HEK293T (cell line): ENCODE measurements around the gene CTNNA1.

Source experiments
- CTCF ChIA-PET: fragments of 350-600 bp; formaldehyde crosslinking; extraction: SDS; loops from one replicate; lab custom pipeline; 2021; ENCODE audit warnings: antibody characterized with exemption, inconsistent platforms; lab: Yijun Ruan, JAX
- POLR2A ChIA-PET: fragments of 350-600 bp; formaldehyde crosslinking; extraction: SDS; loops from one replicate; lab custom pipeline; 2020; ENCODE audit warnings: antibody characterized with exemption, inconsistent platforms; lab: Yijun Ruan, JAX
- DNase-seq: peaks from one replicate; pipeline ENCODE4 v3.0.0; 2012; ENCODE audit warnings: mixed read lengths; ENCODE audit errors: extremely low spot score
- ARNT ChIP-seq: fragments of 450-650 bp; IDR thresholded peaks from 2 replicates; pipeline ENCODE4 v1.6.1; 2017; ENCODE audit warnings: mild to moderate bottlenecking
- BHLHE40 ChIP-seq: fragments of 450-650 bp; IDR thresholded peaks from 2 replicates; pipeline ENCODE4 v1.6.1; 2016; ENCODE audit warnings: mild to moderate bottlenecking, moderate library complexity, borderline replicate concordance
- CTBP1 ChIP-seq: fragments of 450-650 bp; IDR thresholded peaks from 2 replicates; pipeline ENCODE4 v1.6.1; 2016; ENCODE audit warnings: borderline replicate concordance
- ELF4 ChIP-seq: fragments of 450-650 bp; IDR thresholded peaks from 2 replicates; pipeline ENCODE4 v1.6.1; 2017; ENCODE audit warnings: antibody characterized with exemption
- FOXA1 ChIP-seq: fragments of 450-650 bp; IDR thresholded peaks from 2 replicates; pipeline ENCODE4 v1.6.1; 2016; ENCODE audit warnings: mild to moderate bottlenecking
- FOXK2 ChIP-seq: fragments of 450-650 bp; IDR thresholded peaks from 2 replicates; pipeline ENCODE4 v1.6.1; 2016; ENCODE audit warnings: mild to moderate bottlenecking
- FOXM1 ChIP-seq: fragments of 450-650 bp; IDR thresholded peaks from 2 replicates; pipeline ENCODE4 v1.6.1; 2017; ENCODE audit warnings: mild to moderate bottlenecking, borderline replicate concordance
- HDGF ChIP-seq: fragments of 450-650 bp; IDR thresholded peaks from 2 replicates; pipeline ENCODE4 v1.6.1; 2017; ENCODE audit warnings: antibody characterized with exemption, borderline replicate concordance
- L3MBTL2 ChIP-seq: fragments of 450-650 bp; conservative IDR thresholded peaks from 2 replicates; pipeline ENCODE4 v1.6.1; 2016; ENCODE audit warnings: mild to moderate bottlenecking
- LEF1 ChIP-seq: fragments of 450-650 bp; IDR thresholded peaks from 2 replicates; pipeline ENCODE4 v1.6.1; 2017; ENCODE audit warnings: mild to moderate bottlenecking, borderline replicate concordance
- NFRKB ChIP-seq: fragments of 450-650 bp; IDR thresholded peaks from 2 replicates; pipeline ENCODE4 v1.6.1; 2016; ENCODE audit warnings: mild to moderate bottlenecking, moderate library complexity
- PKNOX1 ChIP-seq: fragments of 450-650 bp; IDR thresholded peaks from 2 replicates; pipeline ENCODE4 v1.6.1; 2016
- SP1 ChIP-seq: fragments of 450-650 bp; IDR thresholded peaks from 2 replicates; pipeline ENCODE4 v1.6.1; 2017
- SUZ12 ChIP-seq: fragments of 450-650 bp; IDR thresholded peaks from 2 replicates; pipeline ENCODE4 v1.6.1; 2016; ENCODE audit warnings: mild to moderate bottlenecking
- TARDBP ChIP-seq: fragments of 450-650 bp; IDR thresholded peaks from 2 replicates; pipeline ENCODE4 v1.6.1; 2016
- ZNF384 ChIP-seq: fragments of 450-650 bp; IDR thresholded peaks from 2 replicates; pipeline ENCODE4 v1.6.1; 2016

Gene CTNNA1

GRCh38 chr5:138937392-138938387 lies 184.5 kb downstream of the CTNNA1 start:
- POLR2A ChIA-PET = no interaction called here
- TF ChIP-seq ZNF384 (no peak), FOXK2 (no peak), ARNT (no peak), HDGF (no peak), ELF4 (no peak), FOXA1 (no peak), CTBP1 (no peak), TARDBP (no peak), SUZ12 (no peak), BHLHE40 (no peak), NFRKB (no peak), SP1 (no peak), PKNOX1 (no peak)
- CTCF ChIA-PET = no interaction called here
- no peak for DNase-seq

- CTCF ChIA-PET = no interaction called here
Observed at GRCh38 chr5:138938526-138938925, 185.3 kb downstream of the CTNNA1 start.

GRCh38 chr5:138942066-138942465 lies 188.8 kb downstream of the CTNNA1 start:
- CTCF ChIA-PET = no interaction called here
- TF ChIP-seq L3MBTL2 (no peak), PKNOX1 (no peak), TARDBP (no peak), SP1 (no peak), LEF1 (no peak), FOXK2 (no peak), NFRKB (no peak), FOXA1 (no peak), ZNF384 (no peak), SUZ12 (no peak), CTBP1 (no peak), BHLHE40 (no peak), HDGF (no peak), ELF4 (no peak), FOXM1 (no peak), ARNT (no peak)
- DNase-seq = no peak
- POLR2A ChIA-PET = interaction anchor here (2.0 kb wide), 1 partner anchor 12 kb away, joined by 6 read pairs; no protein-coding TSS in a partner anchor

More at GRCh38 chr5:138938526-138938925, 185.3 kb downstream of the CTNNA1 start:
- DNase-seq = no peak
- TF ChIP-seq SP1 (no peak), HDGF (no peak), ELF4 (no peak), FOXM1 (no peak), FOXA1 (no peak), ZNF384 (no peak), BHLHE40 (no peak), LEF1 (no peak), L3MBTL2 (no peak), FOXK2 (no peak), TARDBP (no peak), CTBP1 (no peak), SUZ12 (no peak)
- POLR2A ChIA-PET = no interaction called here

GRCh38 chr5:138942861-138943260 lies 189.6 kb downstream of the CTNNA1 start:
- ChIA-PET POLR2A (interaction anchor here (0.8 to 2.0 kb wide), 2 partner anchors 11 kb away, joined by 3 to 6 read pairs; no protein-coding TSS in a partner anchor), CTCF (interaction anchor here (0.6 kb wide), 2 partner anchors 10 to 260 kb away, joined by 3 read pairs; no protein-coding TSS in a partner anchor)
- TF ChIP-seq BHLHE40 (no peak), SUZ12 (no peak)
- no peak for DNase-seq

- POLR2A ChIA-PET = interaction anchor here (2.0 kb wide), 1 partner anchor 11 kb away, joined by 6 read pairs; no protein-coding TSS in a partner anchor
- no peak for DNase-seq
- TF ChIP-seq LEF1 = no peak
- TF ChIP-seq ZNF384 = no peak
- no peak for TF ChIP-seq ELF4
- no peak for TF ChIP-seq CTBP1
- TF ChIP-seq TARDBP = no peak
- no peak for TF ChIP-seq FOXK2
- no peak for TF ChIP-seq FOXA1
- no peak for TF ChIP-seq BHLHE40
- TF ChIP-seq FOXM1 = no peak
- TF ChIP-seq SP1 = no peak
- no peak for TF ChIP-seq L3MBTL2
- TF ChIP-seq PKNOX1 = no peak
- CTCF ChIA-PET = no interaction called here
Observed at GRCh38 chr5:138943599-138944173, 190.5 kb downstream of the CTNNA1 start.
